Stomach smooth muscle (tissue), 2 donors: ENCODE results near the gene AP5B1.
"Not testable (repeated sequence)": the region's sequence is repeated elsewhere in the genome, so short reads cannot be mapped to it uniquely, and the experiment has no call there.

Experiments
- H3K27ac ChIP-seq: one replicate; pipeline ENCODE4 v1.7.0; 2013; ENCODE audit warnings: mild to moderate bottlenecking, low read length, inconsistent platforms
- H3K27me3 ChIP-seq, 2 donors: one replicate each; pipeline ENCODE4 v1.7.0; 2013; ENCODE audit warnings: low read length in 2 of 2; ENCODE audit not compliant: insufficient read depth in 2 of 2, control insufficient read depth in 1 of 2
- H3K36me3 ChIP-seq, 2 donors: one replicate each; pipeline ENCODE4 v1.7.0; 2013; ENCODE audit warnings: low read length in 2 of 2; ENCODE audit not compliant: control insufficient read depth in 2 of 2, insufficient read depth in 2 of 2
- H3K4me1 ChIP-seq: one replicate; pipeline ENCODE4 v1.7.0; 2013; ENCODE audit warnings: low read length; ENCODE audit not compliant: control insufficient read depth, insufficient read depth
- H3K4me3 ChIP-seq, 2 donors: one replicate each; pipeline ENCODE4 v1.7.0; 2013; ENCODE audit warnings: low read length in 2 of 2
- H3K9ac ChIP-seq, 2 donors: one replicate each; pipeline ENCODE4 v1.7.0; 2013; ENCODE audit warnings: low read length in 2 of 2, mild to moderate bottlenecking in 1 of 2
- H3K9me3 ChIP-seq, 2 donors: one replicate each; pipeline ENCODE4 v1.7.0; 2013; ENCODE audit warnings: low read length in 2 of 2; ENCODE audit not compliant: control insufficient read depth in 2 of 2
- donor health status: healthy.
- donor health status: Pancreatic carcinoma.

AP5B1 gene

DNA sequence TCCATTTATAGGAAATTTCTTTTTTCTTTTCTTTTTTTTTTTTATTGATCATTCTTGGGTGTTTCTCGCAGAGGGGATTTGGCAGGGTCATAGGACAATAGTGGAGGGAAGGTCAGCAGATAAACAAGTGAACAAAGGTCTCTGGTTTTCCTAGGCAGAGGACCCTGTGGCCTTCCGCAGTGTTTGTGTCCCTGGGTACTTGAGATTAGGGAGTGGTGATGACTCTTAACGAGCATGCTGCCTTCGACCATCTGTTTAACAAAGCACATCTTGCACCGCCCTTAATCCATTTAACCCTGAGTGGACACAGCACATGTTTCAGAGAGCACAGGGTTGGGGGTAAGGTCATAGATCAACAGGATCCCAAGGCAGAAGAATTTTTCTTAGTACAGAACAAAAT lies 18.6 kb downstream of the AP5B1 start:
- H3K4me1 ChIP-seq, H3K27ac ChIP-seq: not testable (repeated sequence)

DNA sequence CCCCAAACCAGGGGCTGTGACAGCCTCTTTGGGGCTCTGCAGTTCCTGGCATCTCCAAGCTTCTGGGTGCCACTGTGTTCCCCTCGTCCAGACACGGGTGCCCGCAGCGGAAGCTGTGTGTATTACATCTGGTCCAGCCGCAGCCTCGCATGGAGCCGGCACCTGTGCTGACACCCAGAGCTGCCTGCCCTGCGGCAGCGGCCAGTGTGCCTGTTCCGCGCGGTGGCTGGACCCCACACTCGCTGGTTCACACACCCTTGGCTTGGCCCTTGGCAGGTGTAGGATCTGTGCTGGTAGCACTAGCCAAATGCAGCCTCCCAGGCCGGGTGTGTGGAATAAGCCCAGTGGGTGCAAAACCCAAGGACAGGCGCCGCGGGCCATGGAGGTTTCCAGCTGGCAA lies 35.7 kb downstream of the AP5B1 start:
- H3K27ac ChIP-seq: no peak overlapping the region
- no peak overlapping the region for H3K9ac ChIP-seq
- no peaks in the 10 kb centered on the region for H3K36me3 ChIP-seq
- H3K9me3 ChIP-seq: peaks cover 0 to 2% of the 10 kb centered on the region in 2 donors
- no peak overlapping the region for H3K4me3 ChIP-seq
- H3K27me3 ChIP-seq: peaks cover 0 to 8% of the 10 kb centered on the region in 2 donors
- H3K4me1 ChIP-seq: no peaks in the 10 kb centered on the region

More for the DNA sequence above, 18.6 kb downstream of the AP5B1 start:
- not testable (repeated sequence) for H3K27me3 ChIP-seq, H3K4me3 ChIP-seq, H3K9me3 ChIP-seq, H3K9ac ChIP-seq, H3K36me3 ChIP-seq

DNA sequence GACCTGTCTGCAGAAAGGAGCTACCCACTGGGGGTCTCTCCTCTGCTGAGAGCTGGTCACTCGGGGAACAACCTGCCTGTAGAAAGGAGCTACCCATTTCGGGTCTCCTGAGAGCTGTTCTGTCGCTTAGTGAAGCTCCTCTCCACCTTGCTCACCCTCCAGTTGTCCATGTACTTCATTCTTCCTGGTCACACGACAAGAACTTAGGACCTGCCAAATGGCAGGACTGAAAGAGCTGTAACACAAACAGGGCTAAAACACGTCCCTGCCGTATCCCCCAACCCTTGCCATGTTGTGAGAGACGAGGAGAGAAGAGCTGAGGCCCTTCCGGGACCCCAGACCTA lies 36.1 kb downstream of the AP5B1 start:
- Histone ChIP-seq H3K9ac (no peak overlapping the region), H3K36me3 (no peaks in the 10 kb centered on the region), H3K27ac (no peak overlapping the region), H3K4me3 (no peak overlapping the region), H3K27me3 (peaks cover 0 to 8% of the 10 kb centered on the region in 2 donors), H3K9me3 (peaks cover 0 to 2% of the 10 kb centered on the region in 2 donors), H3K4me1 (no peaks in the 10 kb centered on the region)

DNA sequence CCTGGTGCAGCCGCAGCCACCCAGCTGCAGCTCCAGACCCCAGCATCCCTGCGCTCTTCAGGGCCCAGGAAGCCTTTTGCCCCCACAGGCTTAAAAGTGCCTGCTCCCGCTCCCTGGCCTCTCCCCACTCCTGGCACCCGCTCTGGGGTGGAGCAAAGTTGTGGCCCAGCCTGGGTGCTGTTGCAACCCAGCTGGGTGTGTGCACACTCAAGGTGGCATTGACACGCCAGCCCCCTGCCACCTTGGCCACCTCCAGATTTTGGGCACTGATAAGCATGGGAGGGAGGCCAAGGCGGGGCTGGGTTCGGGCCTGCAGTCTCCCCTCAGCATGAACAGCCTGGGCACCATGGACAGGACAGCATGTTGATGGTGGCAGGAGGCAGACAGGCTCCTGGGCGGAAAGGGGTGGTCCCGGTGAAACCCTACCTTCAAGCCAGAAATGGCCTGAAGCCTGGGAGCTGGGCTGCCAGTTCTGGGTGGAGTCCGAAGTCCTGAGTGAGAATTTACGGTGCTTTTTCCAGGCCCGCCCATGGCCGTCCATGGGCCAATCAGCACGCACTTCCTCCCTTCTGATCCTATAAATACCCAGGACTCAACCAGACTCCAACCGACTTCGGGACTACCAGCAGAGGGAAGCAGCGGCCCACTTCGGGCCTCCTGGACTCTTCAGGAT lies 36.6 kb downstream of the AP5B1 start:
- no peak overlapping the region for H3K9ac ChIP-seq
- H3K9me3 ChIP-seq: peaks cover 0 to 2% of the 10 kb centered on the region in 2 donors
- H3K4me3 ChIP-seq: no peak overlapping the region
- no peaks in the 10 kb centered on the region for H3K4me1 ChIP-seq
- H3K27me3 ChIP-seq: peaks cover 0 to 8% of the 10 kb centered on the region in 2 donors
- H3K36me3 ChIP-seq: no peaks in the 10 kb centered on the region
- H3K27ac ChIP-seq: no peak overlapping the region

DNA sequence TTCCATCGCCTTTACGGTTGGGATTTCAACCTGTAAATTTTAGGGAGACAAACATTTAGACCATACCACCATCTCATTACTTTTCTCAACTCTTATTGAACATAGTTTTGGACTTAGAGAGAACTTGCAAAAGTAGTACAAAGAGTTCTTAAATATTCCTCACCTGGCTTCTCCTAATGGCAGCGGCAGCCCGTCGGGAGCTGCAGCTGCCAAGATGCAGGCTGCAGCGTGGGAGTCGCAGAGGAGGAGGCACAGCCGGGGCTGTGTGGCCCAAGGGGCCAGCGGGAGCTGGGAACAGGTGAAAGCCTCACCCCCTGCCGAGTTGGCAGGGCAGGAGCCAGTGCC lies 37.1 kb downstream of the AP5B1 start:
- Histone ChIP-seq H3K27me3 (peaks cover 0 to 8% of the 10 kb centered on the region in 2 donors), H3K27ac (no peak overlapping the region), H3K36me3 (no peaks in the 10 kb centered on the region), H3K9me3 (peaks cover 0 to 2% of the 10 kb centered on the region in 2 donors), H3K4me1 (no peaks in the 10 kb centered on the region), H3K9ac (no peak overlapping the region), H3K4me3 (no peak overlapping the region)

DNA sequence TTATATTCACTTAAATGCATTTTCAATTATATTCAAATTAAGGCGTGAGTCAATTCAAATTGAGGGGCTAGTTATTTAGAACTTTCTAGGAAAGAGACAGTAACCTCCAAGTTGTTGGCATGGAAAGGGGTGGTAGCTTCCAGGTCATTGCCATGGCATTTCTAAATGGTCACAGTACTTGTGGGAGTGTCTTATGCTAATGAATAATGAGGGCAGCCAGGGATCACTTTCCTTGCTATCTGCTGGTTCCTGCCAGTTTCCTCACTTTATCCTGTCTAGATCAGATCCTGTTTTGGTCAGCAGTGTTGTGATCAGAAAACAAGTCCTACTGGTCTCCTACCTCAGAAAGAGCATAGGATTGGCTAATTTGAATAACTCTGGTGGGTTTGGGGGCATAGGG lies 38.4 kb downstream of the AP5B1 start:
- Histone ChIP-seq H3K27ac (no peak overlapping the region), H3K36me3 (no peaks in the 10 kb centered on the region), H3K4me3 (no peak overlapping the region), H3K27me3 (peaks cover 0 to 11% of the 10 kb centered on the region in 2 donors), H3K9me3 (no peaks in the 10 kb centered on the region), H3K4me1 (no peaks in the 10 kb centered on the region), H3K9ac (no peak overlapping the region)

DNA sequence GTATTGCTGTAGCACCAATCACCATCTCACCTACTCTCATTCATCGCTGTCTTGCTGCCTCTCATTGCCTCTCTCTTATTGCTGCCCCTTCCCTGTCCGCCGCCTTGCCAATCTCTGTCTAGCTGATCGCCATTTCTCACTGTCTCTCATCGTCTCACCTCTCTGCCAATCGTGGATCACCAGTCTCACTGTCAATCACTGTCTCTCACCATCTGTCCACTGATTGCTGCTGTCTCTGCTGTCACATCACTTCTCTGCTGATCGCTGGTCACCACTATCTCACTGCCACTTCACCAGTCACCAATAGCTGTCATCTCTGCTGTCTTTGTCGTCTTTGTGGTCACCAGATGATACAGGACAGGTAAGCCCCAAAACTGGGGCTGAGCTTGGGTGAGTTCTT lies 39.6 kb downstream of the AP5B1 start:
- no peaks in the 10 kb centered on the region for H3K4me1 ChIP-seq

DNA sequence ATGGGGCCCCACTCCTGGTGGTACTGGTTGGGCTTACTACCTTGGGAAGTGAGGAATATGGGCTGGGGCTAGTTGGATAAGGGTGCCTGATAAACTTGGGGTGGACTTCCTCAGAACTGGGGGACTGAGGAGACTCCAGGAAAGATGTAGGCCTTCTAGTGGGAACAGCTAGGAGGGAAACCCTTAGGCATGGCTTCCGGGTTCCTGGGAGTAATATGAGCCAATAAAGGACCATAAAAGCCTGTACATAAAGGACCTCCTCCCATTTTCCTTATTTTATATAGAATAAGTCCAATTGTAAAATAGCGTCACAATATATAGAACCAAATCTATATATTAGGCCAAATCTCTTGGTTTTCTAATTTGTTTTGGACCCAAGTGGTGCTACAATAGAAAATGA lies 41.8 kb downstream of the AP5B1 start:
- Histone ChIP-seq H3K36me3 (no peaks in the 10 kb centered on the region), H3K27ac (no peak overlapping the region), H3K9ac (no peak overlapping the region), H3K27me3 (peaks cover 0 to 11% of the 10 kb centered on the region in 2 donors), H3K4me3 (no peak overlapping the region), H3K4me1 (no peaks in the 10 kb centered on the region), H3K9me3 (no peaks in the 10 kb centered on the region)

More for the DNA sequence above, 39.6 kb downstream of the AP5B1 start:
- Histone ChIP-seq H3K36me3 (no peaks in the 10 kb centered on the region), H3K4me3 (no peak overlapping the region), H3K27ac (no peak overlapping the region), H3K27me3 (peaks cover 0 to 11% of the 10 kb centered on the region in 2 donors), H3K9me3 (no peaks in the 10 kb centered on the region), H3K9ac (no peak overlapping the region)

DNA sequence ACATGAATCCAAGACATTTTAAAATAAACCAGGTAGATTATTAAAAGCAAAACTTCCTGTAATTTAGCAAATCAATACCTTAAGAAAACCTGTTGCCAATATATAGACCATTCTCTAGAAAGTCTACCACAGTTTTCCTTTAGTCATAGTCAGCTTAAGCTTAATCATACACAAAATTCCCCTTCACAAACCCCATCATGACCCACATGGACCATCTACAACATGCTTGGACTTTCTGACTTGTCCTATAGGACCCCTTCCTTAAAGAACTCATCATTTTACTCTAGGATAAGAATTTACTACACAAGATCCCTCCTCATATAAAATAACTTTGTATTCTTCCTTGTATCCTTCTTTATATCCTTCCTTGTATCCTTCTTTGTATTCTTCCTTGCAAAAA lies 44.0 kb downstream of the AP5B1 start:
- Histone ChIP-seq H3K27me3 (peaks cover 0 to 11% of the 10 kb centered on the region in 2 donors), H3K36me3 (no peaks in the 10 kb centered on the region), H3K9me3 (peaks cover 0 to 2% of the 10 kb centered on the region in 2 donors), H3K27ac (no peak overlapping the region), H3K4me1 (no peaks in the 10 kb centered on the region), H3K9ac (no peak overlapping the region), H3K4me3 (no peak overlapping the region)

DNA sequence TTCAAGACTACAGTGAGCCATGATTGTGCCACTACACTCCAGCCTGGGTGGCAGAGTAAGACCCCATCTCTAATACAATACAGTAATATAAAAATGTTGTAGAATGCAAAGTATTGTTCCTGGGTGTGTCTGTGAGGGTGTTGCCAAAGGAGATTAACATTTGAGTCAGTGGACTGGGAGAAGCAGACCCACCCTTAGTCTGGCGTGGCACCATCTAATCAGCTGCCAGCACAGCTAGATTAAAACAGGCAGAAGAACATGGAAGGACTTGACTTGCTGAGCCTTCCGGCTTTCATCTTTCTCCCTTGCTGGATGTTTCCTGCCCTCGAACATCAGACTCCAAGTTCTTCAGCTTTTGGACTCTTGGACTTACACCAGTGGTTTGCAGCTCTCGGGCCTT lies 45.7 kb downstream of the AP5B1 start:
- not testable (repeated sequence) for H3K4me3 ChIP-seq, H3K9me3 ChIP-seq, H3K27ac ChIP-seq, H3K27me3 ChIP-seq, H3K4me1 ChIP-seq, H3K36me3 ChIP-seq, H3K9ac ChIP-seq

DNA sequence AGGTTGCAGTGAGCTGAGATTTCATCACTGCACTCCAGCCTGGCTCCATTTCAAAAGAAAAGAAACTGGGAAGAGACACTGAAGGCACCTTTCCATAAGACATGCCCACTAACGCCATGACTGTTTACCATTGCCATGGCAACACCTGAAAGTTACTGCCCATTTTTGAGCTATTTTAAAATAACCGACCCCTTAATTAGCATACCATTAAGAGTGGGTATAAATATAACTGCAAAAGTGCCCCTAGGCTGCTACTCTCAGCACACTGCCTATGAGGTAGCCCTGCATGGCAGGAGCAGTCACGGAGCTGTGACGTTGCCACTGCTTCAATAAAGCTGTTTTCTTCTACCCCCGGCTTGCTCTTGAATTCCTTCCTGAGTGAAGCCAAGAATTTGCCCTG lies 50.3 kb downstream of the AP5B1 start:
- Histone ChIP-seq H3K27me3 (peaks cover 0 to 2% of the 10 kb centered on the region in 2 donors), H3K9me3 (peaks cover 0 to 5% of the 10 kb centered on the region in 2 donors), H3K9ac (no peak overlapping the region), H3K36me3 (no peaks in the 10 kb centered on the region), H3K4me1 (no peaks in the 10 kb centered on the region), H3K27ac (no peak overlapping the region), H3K4me3 (no peak overlapping the region)
